Ovary (tissue), 9 donors: ENCODE data around the gene FAM50A. TPM values are rescaled to one million over a fixed set of nuclear protein-coding genes. Genes with fewer than 3 reads are reported as not detected.

ENCODE experiments used
- DNase-seq, 5 donors: peaks; one replicate each; pipeline ENCODE4 v3.0.0-alpha.2; 2019 to 2020
- H3K27ac ChIP-seq, 2 donors: fragments of 200-600 bp; one replicate each; pipeline versions ENCODE4 v1.5.1 to v1.8.0; 2019 to 2022
- H3K27me3 ChIP-seq: fragments of 200-600 bp; one replicate; pipeline ENCODE4 v1.8.0; 2022
- H3K36me3 ChIP-seq: fragments of 200-600 bp; sonication (generic); one replicate; pipeline ENCODE4 v1.5.1; 2019
- H3K4me1 ChIP-seq: one replicate; pipeline ENCODE4 v1.8.1; 2013; ENCODE audit warnings: mild to moderate bottlenecking, moderate library complexity; ENCODE audit not compliant: insufficient read depth
- H3K4me3 ChIP-seq: fragments of 200-600 bp; sonication (generic); one replicate; pipeline ENCODE4 v1.5.1; 2017
- H3K9me3 ChIP-seq, 2 donors: fragments of 200-600 bp in 1 of 2; sonication (generic) in 1 of 2; one replicate each; pipeline versions ENCODE4 v1.5.1 to v1.8.1; 2013 to 2019; ENCODE audit warnings: mild to moderate bottlenecking in 1 of 2, moderate library complexity in 1 of 2
- EP300 ChIP-seq: sonication (generic); formaldehyde crosslinking; IDR thresholded peaks from one replicate; pipeline ENCODE4 v1.6.1; 2017; ENCODE audit warnings: antibody characterized with exemption
- POLR2A ChIP-seq: fragments of 450-650 bp; IDR thresholded peaks from one replicate; pipeline ENCODE4 v1.6.1; 2017; ENCODE audit warnings: antibody characterized with exemption, mild to moderate bottlenecking, moderate library complexity
- WGBS, 3 donors: extraction: QIAGEN DNeasy Blood & Tissue Kit in 1 of 3; methylation state at CpG; one replicate each; pipeline versions ENCODE4 v1.1.5 to v1.1.7; 2013 to 2017; 5-methylcytosine and 5-hydroxymethylcytosine counted together
- intact Hi-C, 4 donors: fragments of 100-400 bp; cut with DNase I; formaldehyde crosslinking; loops; one replicate each; pipeline versions ENCODE4 v1.11.0 to v1.15.1; 2022 to 2023
- polyA plus RNA-seq, 2 donors: library from polyadenylated mRNA; stranded (reverse); fragments of 200-250 nt in 1 of 2; fragments of 350-450 nt in 1 of 2; fragmentation: Illumina TruSeq in 1 of 2; extraction: RNeasy Lipid Tissue Mini Kit (QIAGEN cat#74804) in 1 of 2; gene quantifications; one replicate each; pipeline ENCODE4 v1.2.3, GENCODE V29; 2013 to 2014
- total RNA-seq, 7 donors: library from RNA; depleted of rRNA in 2 of 7; stranded (reverse); fragments of >200 nt in 2 of 7; fragmentation: NEBNext Ultra II Directional in 3 of 7; extraction: Animal tissue kit (Norgen Biotek cat#: 25700) in 3 of 7; gene quantifications; one replicate each; pipeline versions ENCODE4 v1.1.0 to v1.2.4, GENCODE V29; 2016 to 2023
- TF ChIP-seq, protein P1 (sequence below), 3 donors: fragments of 450-650 bp in 2 of 3; fragments of 200-600 bp in 1 of 3; IDR thresholded peaks; one replicate each; pipeline versions ENCODE4 v1.5.1 to v1.8.0; 2016 to 2022; ENCODE audit warnings: antibody characterized with exemption in 3 of 3, mild to moderate bottlenecking in 1 of 3
- donor health status: DM: no; HTN: no; CAD: no; lungs with moderate emphysema.
- donor health status: DM: no; HTN: no; CAD: no.
- donor health status: Bipolar disorder and iron deficiency.
- donor health status: DM: yes; HTN: yes; CAD: no.
- donor health status: DM: no; HTN: no; CAD: no.
- donor health status: DM: yes; HTN: yes; CAD: no.

FAM50A gene
- total and polyA plus RNA-seq, 9 donors = 21.3 to 48.9 (median 37.6) TPM

GRCh38 chrX:154485150-154486051 lies 41.5 kb downstream of the FAM50A start:
- peak overlapping the region; percentile 53 for H3K4me3 ChIP-seq
- H3K4me1 ChIP-seq = no peaks in the 10 kb centered on the region
- peak in 2 of 5 donors; percentile 31 to 56 for DNase-seq
- H3K27me3 ChIP-seq = no peaks in the 10 kb centered on the region
- intact Hi-C loops = no loop called here
- H3K9me3 ChIP-seq = no peaks in the 10 kb centered on the region
- H3K27ac ChIP-seq = peak overlapping the region; percentile 52 to 80
- H3K36me3 ChIP-seq = no peaks in the 10 kb centered on the region
- TF ChIP-seq EP300 = no peak
- no peak for TF ChIP-seq POLR2A
- TF ChIP-seq, protein P1, sequence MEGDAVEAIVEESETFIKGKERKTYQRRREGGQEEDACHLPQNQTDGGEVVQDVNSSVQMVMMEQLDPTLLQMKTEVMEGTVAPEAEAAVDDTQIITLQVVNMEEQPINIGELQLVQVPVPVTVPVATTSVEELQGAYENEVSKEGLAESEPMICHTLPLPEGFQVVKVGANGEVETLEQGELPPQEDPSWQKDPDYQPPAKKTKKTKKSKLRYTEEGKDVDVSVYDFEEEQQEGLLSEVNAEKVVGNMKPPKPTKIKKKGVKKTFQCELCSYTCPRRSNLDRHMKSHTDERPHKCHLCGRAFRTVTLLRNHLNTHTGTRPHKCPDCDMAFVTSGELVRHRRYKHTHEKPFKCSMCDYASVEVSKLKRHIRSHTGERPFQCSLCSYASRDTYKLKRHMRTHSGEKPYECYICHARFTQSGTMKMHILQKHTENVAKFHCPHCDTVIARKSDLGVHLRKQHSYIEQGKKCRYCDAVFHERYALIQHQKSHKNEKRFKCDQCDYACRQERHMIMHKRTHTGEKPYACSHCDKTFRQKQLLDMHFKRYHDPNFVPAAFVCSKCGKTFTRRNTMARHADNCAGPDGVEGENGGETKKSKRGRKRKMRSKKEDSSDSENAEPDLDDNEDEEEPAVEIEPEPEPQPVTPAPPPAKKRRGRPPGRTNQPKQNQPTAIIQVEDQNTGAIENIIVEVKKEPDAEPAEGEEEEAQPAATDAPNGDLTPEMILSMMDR (IDR thresholded peaks at IDR 0.05) = no peak
- WGBS, 3 donors = 63 to 66% (median 66%) methylated on average over 32 to 35 of the region's 35 CpGs

GRCh38 chrX:154486052-154486395 lies 42.1 kb downstream of the FAM50A start:
- peak; percentile 64 to 83 (median 79) for DNase-seq
- no peaks in the 10 kb centered on the region for H3K4me1 ChIP-seq
- no peaks in the 10 kb centered on the region for H3K27me3 ChIP-seq
- intact Hi-C loops = no loop called here
- no peaks in the 10 kb centered on the region for H3K36me3 ChIP-seq
- H3K9me3 ChIP-seq = no peaks in the 10 kb centered on the region
- WGBS, 3 donors = 36 to 49% (median 43%) methylated on average over 35 of the region's 35 CpGs
- TF ChIP-seq POLR2A (no peak), EP300 (no peak)
- TF ChIP-seq, protein P1 (IDR thresholded peaks at IDR 0.05) = no peak
- peak overlapping the region; percentile 53 for H3K4me3 ChIP-seq
- H3K27ac ChIP-seq = peak overlapping the region; percentile 52 to 80

DNA sequence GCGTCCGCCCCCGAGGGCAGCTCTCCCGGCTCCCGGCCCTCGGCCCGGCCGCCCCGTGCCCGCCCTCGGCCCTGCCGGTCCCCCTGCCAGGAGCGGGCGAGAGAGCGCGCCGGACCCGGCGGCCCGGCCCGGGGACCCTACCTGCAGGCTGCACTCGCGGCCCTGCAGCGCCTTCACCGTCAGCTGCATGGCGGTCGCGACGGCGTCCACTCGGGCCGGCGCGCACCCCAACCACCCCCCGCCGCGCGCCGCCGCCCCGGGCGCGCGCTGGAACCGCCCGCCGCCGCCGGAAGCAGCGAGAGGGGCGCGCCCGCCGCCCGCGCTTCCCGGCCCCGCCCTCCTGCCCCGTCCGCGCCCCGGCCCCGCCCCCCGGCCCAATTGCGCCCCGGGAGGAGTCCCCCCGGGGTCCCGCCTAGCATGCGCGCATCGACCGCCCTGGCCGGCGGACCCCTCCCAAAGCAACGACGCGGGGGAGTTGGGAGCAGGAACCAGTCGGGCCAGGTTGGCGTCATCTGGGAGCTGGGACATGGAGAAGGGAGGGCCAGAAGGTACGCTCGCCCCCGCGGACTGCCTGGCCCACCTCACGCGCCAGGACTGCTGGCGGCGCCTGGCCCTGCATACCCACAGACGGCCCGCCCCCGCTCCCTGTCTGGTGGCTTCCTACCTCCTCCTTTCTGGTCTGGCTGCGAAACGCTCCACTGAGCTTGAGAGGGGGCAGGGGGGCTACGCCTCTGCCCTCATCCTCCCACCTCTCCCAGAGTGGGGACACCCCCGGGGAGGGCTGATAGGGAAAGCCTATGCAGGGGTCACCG lies 42.7 kb downstream of the FAM50A start, which contains the start of gene UBL4A:
Gene UBL4A (minus strand): TSS at position 220 of the 812 bp plus-strand sequence. CDS start 31 bp downstream, at position 189.
- H3K27ac ChIP-seq = peak within 1 kb of the TSS; percentile 52 to 80
- 33 to 57% (median 41%) methylated on average over 36 to 95 of the region's 95 CpGs for WGBS, 3 donors
- no peaks in the 10 kb centered on the region for H3K36me3 ChIP-seq
- peak within 1 kb of the TSS; percentile 53 for H3K4me3 ChIP-seq
- H3K27me3 ChIP-seq = no peaks in the 10 kb centered on the region
- DNase-seq = peak; percentile 73 to 83 (median 80)
- no peaks in the 10 kb centered on the region for H3K4me1 ChIP-seq
- no peaks in the 10 kb centered on the region for H3K9me3 ChIP-seq
- TF ChIP-seq, protein P1 (IDR thresholded peaks at IDR 0.05) = no peak
- TF ChIP-seq EP300 (no peak), POLR2A (no peak)
- intact Hi-C loops = no loop called here

- intact Hi-C loops = no loop called here
- Histone ChIP-seq H3K27ac (no peak overlapping the region), H3K4me1 (no peaks in the 10 kb centered on the region), H3K4me3 (no peak overlapping the region), H3K36me3 (no peaks in the 10 kb centered on the region), H3K27me3 (no peaks in the 10 kb centered on the region), H3K9me3 (no peaks in the 10 kb centered on the region)
- peak in 2 of 5 donors; percentile 20 to 35 for DNase-seq
- 87 to 91% (median 89%) methylated on average over 28 of the region's 28 CpGs for WGBS, 3 donors
- TF ChIP-seq, protein P1 (IDR thresholded peaks at IDR 0.05) = no peak
- TF ChIP-seq EP300 = no peak
- TF ChIP-seq POLR2A = no peak
Measured at GRCh38 chrX:154487518-154488290, 43.8 kb downstream of the FAM50A start.
